Stomach (tissue), 4 donors: ENCODE measurements around the gene TMEM132D.

Experiments used
- CTCF ChIP-seq, 7 experiments: fragments of 450-650 bp in 4 of 7; fragments of 200-600 bp in 3 of 7; sonication (generic) in 3 of 7; IDR thresholded peaks; one replicate each; pipeline ENCODE4 v1.5.1; 2016 to 2019; ENCODE audit warnings: antibody characterized with exemption in 7 of 7, control low read depth in 2 of 7, mild to moderate bottlenecking in 1 of 7
- EP300 ChIP-seq: sonication (generic); formaldehyde crosslinking; IDR thresholded peaks from one replicate; pipeline ENCODE4 v1.6.1; 2017; ENCODE audit warnings: antibody characterized with exemption
- POLR2A ChIP-seq, 4 donors: fragments of 450-650 bp; IDR thresholded peaks; one replicate each; pipeline ENCODE4 v1.6.1; 2016; ENCODE audit warnings: antibody characterized with exemption in 4 of 4, control low read depth in 2 of 4, mild to moderate bottlenecking in 1 of 4, moderate library complexity in 1 of 4
- POLR2AphosphoS5 ChIP-seq, 3 donors: sonication (generic); formaldehyde crosslinking; IDR thresholded peaks; one replicate each; pipeline ENCODE4 v1.6.1; 2016; ENCODE audit warnings: antibody characterized with exemption in 3 of 3

- TF ChIP-seq POLR2A (IDR thresholded peaks at IDR 0.05) (no peak), CTCF (IDR thresholded peaks at IDR 0.05) (no peak), POLR2AphosphoS5 (IDR thresholded peaks at IDR 0.05) (no peak), EP300 (no peak)
These were observed 342.5 kb downstream of the TMEM132D start for GRCh38 chr12:129561304-129561703.
